Measurements from ENCODE around the gene TLR8.
"Not testable (repeated sequence)": the region's sequence is repeated elsewhere in the genome, so short reads cannot be mapped to it uniquely, and the experiment has no call there.

Gene TLR8

DNA sequence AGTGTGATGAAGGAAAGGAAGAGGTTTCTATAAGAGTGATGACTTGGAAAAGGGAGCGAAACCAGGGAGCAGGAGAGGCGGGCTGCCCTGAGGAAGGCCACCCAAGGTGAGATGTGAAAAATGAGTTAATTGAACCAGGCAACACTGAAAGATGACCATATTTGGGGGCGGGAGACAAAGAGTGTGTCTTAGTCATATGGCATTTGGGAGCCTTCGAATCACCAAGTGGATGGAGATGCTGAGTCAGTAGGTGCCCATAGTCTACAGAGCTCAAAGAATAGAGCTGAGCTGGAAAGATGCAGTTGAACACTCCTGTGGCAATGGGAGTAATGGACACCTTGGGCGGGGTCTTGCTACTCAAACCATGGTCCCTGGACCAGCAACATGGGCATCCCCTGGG, 8.3 kb upstream of the TLR8 start:
- DNase-seq (ENCODE audit: low read depth) = no peak

DNA sequence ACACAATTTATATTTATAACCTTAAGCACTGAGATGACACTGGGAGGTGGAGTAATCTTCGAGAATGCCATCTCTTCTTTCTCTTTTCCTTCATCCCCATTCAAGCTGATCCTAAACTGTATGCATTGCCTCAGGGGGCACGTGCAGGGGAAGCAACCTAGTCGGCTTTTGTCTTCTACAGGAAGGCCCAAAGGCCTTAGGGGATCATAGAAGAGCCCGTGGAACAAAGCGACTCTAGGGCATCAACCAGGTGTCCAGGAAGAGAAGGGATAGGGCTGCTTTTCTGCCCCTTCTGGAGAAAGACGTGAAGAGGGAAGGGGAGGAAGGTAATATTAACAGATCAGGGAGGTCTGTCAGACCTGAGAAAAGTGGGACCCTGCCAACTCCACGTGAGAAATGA, 6.9 kb upstream of the TLR8 start:
- no peak for DNase-seq (ENCODE audit: low read depth)

DNA sequence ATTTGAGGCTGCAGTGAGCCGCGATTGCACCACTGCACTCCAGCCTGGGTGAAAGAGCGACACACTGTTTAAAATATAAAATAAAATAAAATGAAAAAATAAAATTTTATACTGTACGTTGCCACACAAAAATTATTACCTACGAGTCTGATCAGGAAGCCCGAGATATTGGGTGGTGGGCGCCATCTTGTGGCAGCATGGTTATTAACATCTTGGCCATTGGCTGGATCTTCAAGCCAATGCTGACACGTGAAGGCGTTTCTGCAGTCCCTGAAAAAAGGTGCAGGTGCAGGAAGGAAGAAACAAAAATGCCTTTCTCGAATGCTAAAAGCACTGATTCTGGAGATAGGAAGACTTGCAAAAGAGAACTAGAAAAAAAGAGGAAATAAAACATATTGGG, 4.9 kb upstream of the TLR8 start:
- DNase-seq (ENCODE audit: low read depth) = peak; percentile 29

DNA sequence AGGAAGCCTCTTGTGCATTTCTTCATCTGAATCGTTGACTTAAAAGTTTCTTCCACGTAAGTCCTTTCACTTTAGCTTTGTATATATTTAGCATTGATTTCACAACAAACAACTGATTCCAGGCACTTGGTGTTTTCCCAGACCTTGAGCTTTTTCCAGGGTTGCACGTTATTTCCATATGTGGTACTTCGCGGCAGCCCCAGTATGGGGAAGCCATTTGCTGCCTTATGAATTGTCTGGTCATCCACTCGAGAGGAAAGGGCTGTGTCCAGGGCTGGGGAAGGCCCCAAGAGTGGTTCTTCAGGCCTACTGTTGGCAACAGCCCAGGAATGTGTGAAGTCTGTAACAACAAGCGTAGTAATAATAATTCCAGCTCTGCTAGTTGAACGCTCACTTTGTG, 2.8 kb upstream of the TLR8 start:
- no peak for DNase-seq (ENCODE audit: low read depth)

DNA sequence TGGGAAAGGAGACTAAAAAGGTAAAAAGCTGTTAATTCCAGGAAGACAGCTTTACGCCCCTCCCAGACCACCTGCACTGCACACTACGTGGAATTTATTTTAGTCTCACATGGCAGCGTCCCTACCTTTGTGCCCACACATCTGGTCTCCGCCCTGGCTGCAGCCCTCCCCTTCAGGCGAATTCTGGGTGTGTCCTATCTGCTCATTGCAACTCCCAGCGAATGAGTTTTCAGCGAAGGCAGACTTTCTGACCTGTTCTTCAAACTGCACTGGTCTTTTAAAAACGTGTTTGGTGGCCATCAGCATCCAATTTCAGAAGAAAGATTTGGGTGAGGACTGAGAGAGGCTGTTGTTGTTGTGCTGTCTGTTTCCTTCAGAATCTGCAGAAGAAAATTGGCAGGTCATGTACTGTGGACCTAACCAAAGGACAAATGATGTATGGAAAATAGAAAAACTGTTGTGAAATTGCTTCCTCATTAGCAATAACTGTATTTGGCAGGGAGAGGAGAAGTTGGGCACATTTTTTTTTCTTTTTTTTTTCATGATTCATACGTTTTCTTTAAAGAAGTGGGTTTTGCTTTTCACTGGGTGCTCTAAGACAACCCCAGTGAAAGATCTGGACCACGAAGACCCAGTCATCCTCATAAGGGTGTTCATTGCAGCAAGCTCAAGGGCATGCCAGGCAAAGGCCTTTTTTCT, 4.2 kb downstream of the TLR8 start:
- DNase-seq (ENCODE audit: low read depth) = no peak

DNA sequence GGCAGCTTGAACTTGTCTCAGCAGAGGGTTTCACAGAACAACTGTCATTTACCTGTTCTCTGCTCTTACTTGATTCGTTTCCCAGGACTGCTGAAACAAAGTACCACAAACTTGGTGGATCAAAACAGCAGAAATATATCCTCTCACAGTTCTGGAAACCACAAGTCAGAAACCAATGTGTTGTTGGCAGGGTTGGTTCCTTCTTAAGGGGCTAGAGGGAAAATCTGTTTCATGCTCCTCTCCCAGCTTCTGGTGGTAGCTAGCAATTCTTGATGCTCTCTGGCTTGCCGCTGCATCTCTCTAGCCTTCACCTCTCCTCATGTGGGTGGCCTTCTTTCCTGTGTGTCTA, 4.7 kb downstream of the TLR8 start:
- no peak for DNase-seq (ENCODE audit: low read depth)

DNA sequence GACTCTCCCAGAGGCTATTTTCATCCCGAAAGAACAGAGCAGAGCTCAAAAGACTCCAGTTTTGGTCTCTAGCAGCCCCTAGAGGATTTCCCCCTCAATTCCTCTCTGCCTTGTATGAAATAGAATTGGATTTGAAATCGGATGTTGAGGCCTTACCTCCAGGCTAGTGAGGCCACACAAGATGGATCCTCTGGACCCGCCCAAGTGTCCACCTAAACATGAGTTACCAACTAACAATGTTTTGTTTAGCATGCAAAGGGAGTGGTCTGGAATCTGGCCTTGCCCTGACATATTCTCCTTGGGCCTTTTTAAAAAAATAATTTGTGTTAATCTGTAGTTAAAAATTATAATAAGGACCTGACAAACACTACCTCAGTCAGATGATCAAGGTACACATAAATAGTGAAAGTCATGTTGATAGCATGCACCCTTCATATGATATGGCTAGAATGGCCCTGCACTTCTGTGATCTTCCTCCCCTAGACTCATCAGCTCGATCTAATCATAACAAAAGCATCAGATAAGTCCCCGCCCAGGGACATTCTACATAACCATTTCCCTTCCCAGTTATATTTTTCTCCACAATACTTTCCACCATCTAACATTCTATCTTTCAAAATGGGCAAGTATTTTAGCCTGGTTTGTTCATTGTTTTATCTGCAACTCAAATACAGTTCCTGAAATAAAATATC, 6.5 kb downstream of the TLR8 start:
- no peak for DNase-seq (ENCODE audit: low read depth)

DNA sequence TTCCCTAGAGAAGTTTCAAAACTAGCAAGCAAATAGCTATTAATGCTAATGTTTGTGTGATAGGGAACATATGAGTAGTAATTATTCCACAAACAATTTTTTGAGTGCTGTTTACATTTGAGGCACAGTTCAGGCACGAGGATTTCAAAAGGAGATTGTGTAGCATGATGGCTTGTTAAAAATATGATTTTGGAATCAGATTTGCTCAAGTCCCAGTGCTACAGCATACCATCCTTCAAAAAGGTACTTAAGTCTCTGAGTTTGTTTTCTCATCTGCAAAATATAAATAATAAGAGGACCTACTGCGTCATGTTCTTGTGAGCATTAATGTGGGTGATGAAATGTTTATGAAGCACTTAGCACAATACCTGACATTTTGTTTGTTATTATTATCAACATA, 11.3 kb downstream of the TLR8 start:
- no peak for DNase-seq (ENCODE audit: low read depth)

DNA sequence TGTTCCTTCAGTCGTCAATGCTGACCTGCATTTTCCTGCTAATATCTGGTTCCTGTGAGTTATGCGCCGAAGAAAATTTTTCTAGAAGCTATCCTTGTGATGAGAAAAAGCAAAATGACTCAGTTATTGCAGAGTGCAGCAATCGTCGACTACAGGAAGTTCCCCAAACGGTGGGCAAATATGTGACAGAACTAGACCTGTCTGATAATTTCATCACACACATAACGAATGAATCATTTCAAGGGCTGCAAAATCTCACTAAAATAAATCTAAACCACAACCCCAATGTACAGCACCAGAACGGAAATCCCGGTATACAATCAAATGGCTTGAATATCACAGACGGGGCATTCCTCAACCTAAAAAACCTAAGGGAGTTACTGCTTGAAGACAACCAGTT, 12.6 kb downstream of the TLR8 start:
- no peak for DNase-seq (ENCODE audit: low read depth)

DNA sequence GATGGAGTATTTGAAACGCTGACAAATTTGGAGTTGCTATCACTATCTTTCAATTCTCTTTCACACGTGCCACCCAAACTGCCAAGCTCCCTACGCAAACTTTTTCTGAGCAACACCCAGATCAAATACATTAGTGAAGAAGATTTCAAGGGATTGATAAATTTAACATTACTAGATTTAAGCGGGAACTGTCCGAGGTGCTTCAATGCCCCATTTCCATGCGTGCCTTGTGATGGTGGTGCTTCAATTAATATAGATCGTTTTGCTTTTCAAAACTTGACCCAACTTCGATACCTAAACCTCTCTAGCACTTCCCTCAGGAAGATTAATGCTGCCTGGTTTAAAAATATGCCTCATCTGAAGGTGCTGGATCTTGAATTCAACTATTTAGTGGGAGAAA, 13.2 kb downstream of the TLR8 start:
- no peak for DNase-seq (ENCODE audit: low read depth)

DNA sequence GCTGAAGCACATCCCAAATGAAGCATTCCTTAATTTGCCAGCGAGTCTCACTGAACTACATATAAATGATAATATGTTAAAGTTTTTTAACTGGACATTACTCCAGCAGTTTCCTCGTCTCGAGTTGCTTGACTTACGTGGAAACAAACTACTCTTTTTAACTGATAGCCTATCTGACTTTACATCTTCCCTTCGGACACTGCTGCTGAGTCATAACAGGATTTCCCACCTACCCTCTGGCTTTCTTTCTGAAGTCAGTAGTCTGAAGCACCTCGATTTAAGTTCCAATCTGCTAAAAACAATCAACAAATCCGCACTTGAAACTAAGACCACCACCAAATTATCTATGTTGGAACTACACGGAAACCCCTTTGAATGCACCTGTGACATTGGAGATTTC, 14.6 kb downstream of the TLR8 start:
- no peak for DNase-seq (ENCODE audit: low read depth)

DNA sequence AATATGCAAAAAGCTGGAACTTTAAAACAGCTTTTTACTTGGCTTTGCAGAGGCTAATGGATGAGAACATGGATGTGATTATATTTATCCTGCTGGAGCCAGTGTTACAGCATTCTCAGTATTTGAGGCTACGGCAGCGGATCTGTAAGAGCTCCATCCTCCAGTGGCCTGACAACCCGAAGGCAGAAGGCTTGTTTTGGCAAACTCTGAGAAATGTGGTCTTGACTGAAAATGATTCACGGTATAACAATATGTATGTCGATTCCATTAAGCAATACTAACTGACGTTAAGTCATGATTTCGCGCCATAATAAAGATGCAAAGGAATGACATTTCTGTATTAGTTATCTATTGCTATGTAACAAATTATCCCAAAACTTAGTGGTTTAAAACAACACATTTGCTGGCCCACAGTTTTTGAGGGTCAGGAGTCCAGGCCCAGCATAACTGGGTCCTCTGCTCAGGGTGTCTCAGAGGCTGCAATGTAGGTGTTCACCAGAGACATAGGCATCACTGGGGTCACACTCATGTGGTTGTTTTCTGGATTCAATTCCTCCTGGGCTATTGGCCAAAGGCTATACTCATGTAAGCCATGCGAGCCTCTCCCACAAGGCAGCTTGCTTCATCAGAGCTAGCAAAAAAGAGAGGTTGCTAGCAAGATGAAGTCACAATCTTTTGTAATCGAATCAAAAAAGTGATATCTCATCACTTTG, 15.6 kb downstream of the TLR8 start:
- no peak for DNase-seq (ENCODE audit: low read depth)

DNA sequence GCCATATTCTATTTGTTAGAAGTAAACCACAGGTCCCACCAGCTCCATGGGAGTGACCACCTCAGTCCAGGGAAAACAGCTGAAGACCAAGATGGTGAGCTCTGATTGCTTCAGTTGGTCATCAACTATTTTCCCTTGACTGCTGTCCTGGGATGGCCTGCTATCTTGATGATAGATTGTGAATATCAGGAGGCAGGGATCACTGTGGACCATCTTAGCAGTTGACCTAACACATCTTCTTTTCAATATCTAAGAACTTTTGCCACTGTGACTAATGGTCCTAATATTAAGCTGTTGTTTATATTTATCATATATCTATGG, 16.1 kb downstream of the TLR8 start:
- no peak for DNase-seq (ENCODE audit: low read depth)

DNA sequence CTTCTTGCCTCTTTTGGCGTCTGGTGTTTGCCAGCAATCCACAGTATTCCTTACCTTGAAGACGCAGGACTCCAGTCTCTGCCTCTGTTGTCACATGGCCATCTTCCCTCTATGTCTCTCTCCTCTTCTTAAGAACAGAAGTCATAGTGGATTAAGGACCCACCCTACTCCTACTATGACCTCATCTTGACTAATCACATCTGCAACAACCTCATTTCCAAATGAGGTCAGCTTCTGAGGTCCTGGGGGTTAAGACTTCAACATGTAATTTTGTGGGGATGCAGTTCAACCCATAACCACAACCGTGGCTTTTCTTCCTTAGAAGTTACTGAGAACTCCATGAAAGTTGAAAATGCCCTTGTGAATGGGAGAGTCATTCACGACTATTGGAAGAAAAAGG, 23.3 kb downstream of the TLR8 start:
- DNase-seq (ENCODE audit: low read depth) = no peak

DNA sequence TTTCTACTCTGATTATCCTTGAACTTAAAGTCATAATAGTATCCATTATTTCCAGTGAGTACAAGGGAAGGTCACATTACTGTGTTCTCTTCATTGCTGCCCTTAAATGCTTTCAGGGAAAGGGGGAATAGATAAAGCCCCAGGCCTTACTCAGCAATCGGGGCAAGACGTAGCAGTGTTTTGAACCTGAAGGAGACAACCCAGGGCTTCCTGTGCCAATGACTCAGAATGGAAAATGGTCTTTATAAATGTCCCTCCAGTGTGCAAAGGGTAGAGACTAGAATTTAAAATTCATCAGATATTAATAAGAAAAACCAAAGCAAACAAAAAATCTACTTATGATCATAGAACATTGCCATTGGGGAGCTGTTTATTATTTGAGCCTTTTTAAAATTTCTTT, 23.7 kb downstream of the TLR8 start:
- no peak for DNase-seq (ENCODE audit: low read depth)

DNA sequence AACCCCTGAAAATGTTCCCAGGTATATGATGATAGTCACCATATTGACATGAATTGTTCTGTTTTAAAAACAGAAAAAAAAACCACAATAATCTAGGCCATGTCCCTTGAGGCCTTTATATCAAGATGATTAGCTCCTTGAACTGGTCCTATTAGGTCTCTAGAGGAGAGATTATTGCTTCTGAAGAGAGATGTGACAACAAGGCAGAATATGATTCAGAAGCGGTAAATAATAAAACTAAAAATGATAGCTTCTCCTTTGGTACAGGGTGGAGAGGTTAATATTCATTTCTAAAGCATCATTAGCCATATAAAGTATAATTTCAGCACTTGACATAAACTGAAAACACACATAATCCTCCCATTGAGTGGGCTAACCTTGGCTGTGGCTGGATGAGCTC, 25.8 kb downstream of the TLR8 start:
- DNase-seq (ENCODE audit: low read depth) = no peak

DNA sequence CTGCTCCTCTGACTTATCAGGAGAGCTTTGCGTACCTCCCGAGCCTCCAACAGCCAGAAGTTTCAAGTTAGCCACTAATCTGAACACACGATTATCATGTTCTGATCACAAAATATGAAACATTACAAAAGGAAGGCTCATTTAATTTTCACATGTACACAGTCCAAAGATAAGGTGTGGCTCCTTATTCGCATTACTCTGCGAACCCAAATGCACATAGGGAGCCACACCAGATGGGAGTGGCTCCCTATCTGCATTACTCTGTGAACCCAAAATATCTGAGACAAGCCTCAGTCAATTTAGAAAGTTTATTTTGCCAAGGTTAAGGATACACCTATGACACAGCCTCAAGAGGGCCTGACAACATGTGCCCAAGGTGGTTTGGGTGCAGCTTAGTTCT, 28.4 kb downstream of the TLR8 start:
- no peak for DNase-seq (ENCODE audit: low read depth)

DNA sequence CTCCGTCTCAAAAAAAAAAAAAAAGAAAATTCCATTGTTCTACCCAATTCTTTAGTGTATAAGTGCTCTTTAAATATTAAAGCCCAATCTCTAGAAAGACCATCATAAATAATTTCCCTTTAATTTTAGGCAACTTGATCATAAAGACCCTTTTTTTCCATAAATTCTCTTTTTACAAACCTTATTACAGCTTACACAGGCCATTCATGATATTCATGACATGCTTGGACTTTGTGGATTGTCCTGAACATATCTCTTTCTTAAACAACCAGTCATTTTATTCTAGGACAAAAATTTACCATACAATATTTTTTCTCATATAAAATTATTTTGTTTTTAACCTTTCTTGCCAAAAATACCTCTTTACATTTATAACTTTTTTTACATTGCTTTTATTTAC, 30.5 kb downstream of the TLR8 start:
- no peak for DNase-seq (ENCODE audit: low read depth)

DNA sequence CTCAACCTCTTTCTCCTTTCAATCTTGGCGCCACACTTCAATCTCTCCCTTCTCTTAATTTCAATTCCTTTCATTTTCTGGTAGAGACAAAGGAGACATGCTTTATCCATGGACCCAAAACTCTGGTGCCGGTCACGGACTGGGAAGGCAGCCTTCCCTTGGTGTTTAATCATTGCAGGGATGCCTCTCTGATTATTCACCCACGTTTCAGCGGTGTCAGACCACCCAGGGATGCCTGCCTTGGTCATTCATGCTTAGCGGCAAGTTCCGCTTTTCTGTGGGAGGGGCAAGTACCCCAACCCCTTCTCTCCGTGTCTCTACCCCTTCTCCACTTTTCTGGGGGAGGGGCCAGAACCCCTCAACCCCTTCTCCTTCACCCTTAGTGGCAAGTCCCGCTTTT, 34.1 kb downstream of the TLR8 start:
- DNase-seq (ENCODE audit: low read depth) = not testable (repeated sequence)

DNA sequence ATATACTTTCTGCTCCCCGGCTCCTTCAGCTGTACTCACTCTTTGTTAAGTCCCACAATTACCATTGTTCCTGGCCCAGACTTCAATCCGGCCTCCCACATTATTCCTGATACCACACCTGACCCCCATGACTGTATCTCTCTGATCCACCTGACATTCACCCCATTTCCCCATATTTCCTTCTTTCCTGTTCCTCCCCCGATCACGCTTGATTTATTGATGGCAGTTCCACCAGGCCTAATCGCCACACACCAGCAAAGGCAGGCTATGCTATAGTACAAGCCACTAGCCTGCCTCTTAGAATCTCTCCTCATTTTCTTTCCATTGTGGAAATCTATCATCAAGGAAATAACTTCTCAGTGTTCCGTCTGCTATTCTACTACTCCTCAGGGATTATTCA, 37.2 kb downstream of the TLR8 start:
- DNase-seq (ENCODE audit: low read depth) = not testable (repeated sequence)

DNA sequence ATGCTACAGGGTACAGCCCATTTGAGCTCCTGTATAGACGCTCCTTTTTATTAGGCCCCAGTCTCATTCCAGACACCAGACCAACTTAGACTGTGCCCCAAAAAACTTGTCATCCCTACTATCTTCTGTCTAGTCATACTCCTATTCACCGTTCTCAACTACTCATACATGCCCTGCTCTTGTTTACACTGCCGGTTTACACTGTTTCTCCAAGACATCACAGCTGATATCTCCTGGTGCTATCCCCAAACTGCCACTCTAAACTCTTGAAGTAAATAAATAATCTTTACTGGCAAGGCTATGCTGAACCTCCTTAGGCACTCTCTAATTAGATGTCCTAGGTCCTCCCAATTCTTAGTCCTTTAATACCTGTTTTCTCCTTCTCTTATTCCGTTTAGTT, 38.0 kb downstream of the TLR8 start:
- DNase-seq (ENCODE audit: low read depth) = not testable (repeated sequence)

DNA sequence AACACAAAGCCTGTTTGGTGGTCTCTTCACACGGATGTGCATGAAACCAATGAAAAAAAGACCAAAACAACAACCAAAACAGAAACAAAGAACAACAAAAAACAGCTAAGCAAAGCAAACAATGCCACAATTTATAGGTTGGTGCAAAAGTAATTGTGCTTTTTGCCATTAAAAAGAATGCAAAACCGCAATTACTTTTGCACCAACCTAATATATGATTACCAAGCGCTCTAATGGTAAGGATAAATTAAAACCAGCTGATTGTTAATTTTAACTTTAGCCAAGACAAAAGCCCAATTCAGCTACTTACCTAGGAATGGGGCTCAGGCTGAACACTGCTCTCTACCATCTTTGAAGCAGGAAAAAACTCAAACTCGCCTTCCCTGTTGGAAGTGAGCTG, 39.1 kb downstream of the TLR8 start:
- no peak for DNase-seq (ENCODE audit: low read depth)

DNA sequence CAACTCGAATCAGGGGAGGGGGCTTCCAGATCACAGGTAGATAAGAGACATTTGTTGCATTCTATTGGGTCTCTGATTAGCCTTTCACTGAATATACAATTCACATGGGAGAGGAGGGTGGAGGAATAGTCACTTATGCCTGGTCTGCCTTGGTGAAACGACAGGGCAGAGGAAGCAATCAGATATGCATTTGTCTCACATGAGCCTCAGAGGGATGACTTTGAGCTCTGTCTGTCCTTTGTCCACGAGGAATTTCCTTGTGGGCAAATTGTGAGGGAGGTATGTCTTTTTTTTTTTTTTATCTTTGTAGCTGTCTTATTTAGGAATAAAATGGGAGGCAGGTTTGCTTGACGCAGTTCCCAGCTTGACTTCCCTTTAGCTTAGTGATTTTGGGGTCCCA, 40.0 kb downstream of the TLR8 start:
- no peak for DNase-seq (ENCODE audit: low read depth)

Data from fibroblast of the conjunctiva (primary cell).